HepG2 (cell line): ENCODE data around the gene NRL. TPM values are rescaled to one million over a fixed set of nuclear protein-coding genes. Genes with fewer than 3 reads are reported as not detected.

Experiments used
- ATRX ChIP-seq: sonication (generic); formaldehyde crosslinking; IDR thresholded peaks from 2 replicates; pipeline ENCODE4 v1.4.0; 2020; ENCODE audit warnings: missing genetic modification reagents, borderline replicate concordance
- HMGA1 ChIP-seq: sonication (generic); formaldehyde crosslinking; conservative IDR thresholded peaks from 2 replicates; pipeline ENCODE4 v1.4.0; 2020; ENCODE audit warnings: missing genetic modification reagents
- MTA1 ChIP-seq: sonication (generic); formaldehyde crosslinking; IDR thresholded peaks from 2 replicates; pipeline ENCODE4 v1.4.0; 2020; ENCODE audit warnings: missing genetic modification reagents, mild to moderate bottlenecking, borderline replicate concordance
- RXRA ChIP-seq: sonication (generic); formaldehyde crosslinking; IDR thresholded peaks from 2 replicates; pipeline ENCODE4 v1.5.1; 2020; ENCODE audit warnings: missing genetic modification reagents
- ZNF138 ChIP-seq: sonication (generic); formaldehyde crosslinking; IDR thresholded peaks from 2 replicates; pipeline ENCODE4 v1.5.0; 2020; ENCODE audit warnings: mild to moderate bottlenecking, low read depth, missing genetic modification reagents
- ZNF468 ChIP-seq: sonication (generic); formaldehyde crosslinking; IDR thresholded peaks from 2 replicates; pipeline ENCODE4 v1.8.0; 2022; ENCODE audit warnings: mild to moderate bottlenecking, moderate library complexity, missing genetic modification reagents
- ZNF777 ChIP-seq: sonication (generic); formaldehyde crosslinking; IDR thresholded peaks from 2 replicates; pipeline ENCODE4 v1.4.0; 2020; ENCODE audit warnings: missing genetic modification reagents
- polyA plus RNA-seq, 8 experiments: library from polyadenylated mRNA; depleted of rRNA in 3 of 8; stranded (reverse) in 7 of 8; unstranded in 1 of 8; fragments of >200 nt; fragmentation: Illumina TruSeq in 4 of 8; extraction: Trizol in 4 of 8; gene quantifications; 2 replicates each; pipeline versions ENCODE4 v1.2.1 to v1.2.3, GENCODE V29; 2011 to 2016; ENCODE audit warnings: low read depth in 4 of 8, missing spikeins in 1 of 8, mixed read lengths in 1 of 8; ENCODE audit not compliant: insufficient read depth in 1 of 8
- total RNA-seq, 5 experiments: library from RNA; depleted of rRNA; stranded (reverse); fragments of >200 nt; fragmentation: Illumina TruSeq; extraction: Trizol; gene quantifications; 2 replicates each; pipeline ENCODE4 v1.2.3, GENCODE V29; 2016; ENCODE audit warnings: low read depth in 1 of 5
- TF ChIP-seq, protein P1 (sequence below), 2 experiments: sonication (generic) in 1 of 2; formaldehyde crosslinking in 1 of 2; IDR thresholded peaks; 2 replicates each; pipeline versions ENCODE4 v1.4.0 to v1.6.1; 2016 to 2020; ENCODE audit warnings: borderline replicate concordance in 1 of 2, low read depth in 1 of 2, mild to moderate bottlenecking in 1 of 2, missing genetic modification reagents in 1 of 2
- TF ChIP-seq, protein P2 (sequence below): sonication (generic); formaldehyde crosslinking; IDR thresholded peaks from 2 replicates; pipeline ENCODE4 v1.5.0; 2020; ENCODE audit warnings: mild to moderate bottlenecking, missing genetic modification reagents
- TF ChIP-seq, protein P3 (sequence below): sonication (generic); formaldehyde crosslinking; IDR thresholded peaks from 2 replicates; pipeline ENCODE4 v1.4.0; 2020; ENCODE audit warnings: missing genetic modification reagents, low read depth, mild to moderate bottlenecking, borderline replicate concordance
- TF ChIP-seq, protein P4 (sequence below): sonication (generic); formaldehyde crosslinking; conservative IDR thresholded peaks from 2 replicates; pipeline ENCODE4 v1.4.0; 2020; ENCODE audit warnings: mild to moderate bottlenecking, missing genetic modification reagents, moderate library complexity
- TF ChIP-seq, protein P5 (sequence below): sonication (generic); formaldehyde crosslinking; IDR thresholded peaks from 2 replicates; pipeline ENCODE4 v1.9.0; 2021; ENCODE audit warnings: missing genetic modification reagents, borderline replicate concordance

The NRL gene
- total and polyA plus RNA-seq, 2 of the 13 experiments (the other 11 are each of a cell fraction or from before 2014, with no cell fraction given), result 2.5 to 4.7 TPM

DNA sequence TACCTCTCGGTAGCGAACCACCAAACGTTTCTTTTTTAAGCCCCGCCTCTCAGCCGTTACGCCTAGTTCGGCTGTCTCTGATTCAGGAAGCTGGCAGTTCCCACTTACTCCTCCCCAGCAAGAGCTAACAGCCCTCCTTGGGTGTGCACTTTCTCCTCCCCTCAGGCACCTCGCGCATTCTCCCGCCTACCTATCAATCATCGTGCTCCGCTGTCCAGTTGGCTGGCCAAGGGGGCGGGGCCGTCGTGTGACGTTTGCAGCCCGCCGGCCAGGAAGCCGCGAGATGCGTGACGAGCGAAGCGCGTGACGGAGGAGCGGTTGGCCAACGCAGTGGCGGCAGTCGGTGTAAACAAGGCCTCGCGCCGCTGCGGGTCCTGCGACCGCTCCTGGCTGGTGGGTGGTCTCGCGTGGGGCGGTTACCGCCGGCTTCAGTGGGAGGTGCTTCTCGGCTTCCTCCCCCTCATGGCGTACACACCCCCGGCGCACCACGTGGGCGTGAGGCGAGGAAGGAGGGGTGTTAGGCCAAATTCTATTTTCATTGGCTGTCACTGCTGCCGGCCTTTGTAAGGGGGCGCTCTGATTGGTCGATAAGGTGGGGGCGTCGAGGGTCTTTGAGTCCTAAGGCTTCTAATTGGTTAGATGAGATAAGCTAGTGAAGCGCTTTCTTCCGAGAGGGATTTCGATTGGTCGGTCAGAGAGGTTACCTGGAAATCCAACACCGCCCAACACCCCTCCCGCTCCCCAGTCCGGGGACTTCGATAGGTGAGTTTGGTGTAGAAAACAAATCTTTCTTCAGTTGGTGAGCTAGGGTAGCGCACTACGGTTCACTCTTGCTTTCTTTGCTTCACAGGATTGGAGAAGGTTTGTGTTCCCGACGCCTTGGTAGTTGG lies at the start of gene NRL, which contains the start of gene DCAF11 (continued):
- TF ChIP-seq, protein P1, sequence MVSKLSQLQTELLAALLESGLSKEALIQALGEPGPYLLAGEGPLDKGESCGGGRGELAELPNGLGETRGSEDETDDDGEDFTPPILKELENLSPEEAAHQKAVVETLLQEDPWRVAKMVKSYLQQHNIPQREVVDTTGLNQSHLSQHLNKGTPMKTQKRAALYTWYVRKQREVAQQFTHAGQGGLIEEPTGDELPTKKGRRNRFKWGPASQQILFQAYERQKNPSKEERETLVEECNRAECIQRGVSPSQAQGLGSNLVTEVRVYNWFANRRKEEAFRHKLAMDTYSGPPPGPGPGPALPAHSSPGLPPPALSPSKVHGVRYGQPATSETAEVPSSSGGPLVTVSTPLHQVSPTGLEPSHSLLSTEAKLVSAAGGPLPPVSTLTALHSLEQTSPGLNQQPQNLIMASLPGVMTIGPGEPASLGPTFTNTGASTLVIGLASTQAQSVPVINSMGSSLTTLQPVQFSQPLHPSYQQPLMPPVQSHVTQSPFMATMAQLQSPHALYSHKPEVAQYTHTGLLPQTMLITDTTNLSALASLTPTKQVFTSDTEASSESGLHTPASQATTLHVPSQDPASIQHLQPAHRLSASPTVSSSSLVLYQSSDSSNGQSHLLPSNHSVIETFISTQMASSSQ (IDR thresholded peaks at IDR 0.05; ENCODE audit: low read depth), result peak; percentile 56; the same call in 1 of the 2 replicates
- TF ChIP-seq, protein P1 (CRISPR knock-in tag; IDR thresholded peaks at IDR 0.05; ENCODE audit: borderline replicate concordance), result peak; percentile 92
- TF ChIP-seq ZNF468 (no peak), ATRX (CRISPR knock-in tag) (peak; percentile 39; the same call in 1 of the 2 replicates), ZNF777 (CRISPR knock-in tag) (peak; percentile 72; the same call in 1 of the 2 replicates), MTA1 (CRISPR knock-in tag) (peak; percentile 98; the same call in 1 of the 2 replicates), ZNF138 (CRISPR knock-in tag) (peak; percentile 90), RXRA (CRISPR knock-in tag) (peak; percentile 92), HMGA1 (no peak)
- TF ChIP-seq, protein P2, sequence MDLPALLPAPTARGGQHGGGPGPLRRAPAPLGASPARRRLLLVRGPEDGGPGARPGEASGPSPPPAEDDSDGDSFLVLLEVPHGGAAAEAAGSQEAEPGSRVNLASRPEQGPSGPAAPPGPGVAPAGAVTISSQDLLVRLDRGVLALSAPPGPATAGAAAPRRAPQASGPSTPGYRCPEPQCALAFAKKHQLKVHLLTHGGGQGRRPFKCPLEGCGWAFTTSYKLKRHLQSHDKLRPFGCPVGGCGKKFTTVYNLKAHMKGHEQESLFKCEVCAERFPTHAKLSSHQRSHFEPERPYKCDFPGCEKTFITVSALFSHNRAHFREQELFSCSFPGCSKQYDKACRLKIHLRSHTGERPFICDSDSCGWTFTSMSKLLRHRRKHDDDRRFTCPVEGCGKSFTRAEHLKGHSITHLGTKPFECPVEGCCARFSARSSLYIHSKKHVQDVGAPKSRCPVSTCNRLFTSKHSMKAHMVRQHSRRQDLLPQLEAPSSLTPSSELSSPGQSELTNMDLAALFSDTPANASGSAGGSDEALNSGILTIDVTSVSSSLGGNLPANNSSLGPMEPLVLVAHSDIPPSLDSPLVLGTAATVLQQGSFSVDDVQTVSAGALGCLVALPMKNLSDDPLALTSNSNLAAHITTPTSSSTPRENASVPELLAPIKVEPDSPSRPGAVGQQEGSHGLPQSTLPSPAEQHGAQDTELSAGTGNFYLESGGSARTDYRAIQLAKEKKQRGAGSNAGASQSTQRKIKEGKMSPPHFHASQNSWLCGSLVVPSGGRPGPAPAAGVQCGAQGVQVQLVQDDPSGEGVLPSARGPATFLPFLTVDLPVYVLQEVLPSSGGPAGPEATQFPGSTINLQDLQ (CRISPR knock-in tag), result no peak
- TF ChIP-seq, protein P3, sequence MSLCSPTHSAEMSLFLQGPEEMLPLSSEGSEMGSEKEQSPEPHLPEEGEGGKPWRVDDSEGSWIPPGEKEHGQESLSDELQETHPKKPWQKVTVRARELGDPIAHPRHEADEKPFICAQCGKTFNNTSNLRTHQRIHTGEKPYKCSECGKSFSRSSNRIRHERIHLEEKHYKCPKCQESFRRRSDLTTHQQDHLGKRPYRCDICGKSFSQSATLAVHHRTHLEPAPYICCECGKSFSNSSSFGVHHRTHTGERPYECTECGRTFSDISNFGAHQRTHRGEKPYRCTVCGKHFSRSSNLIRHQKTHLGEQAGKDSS (CRISPR knock-in tag), result peak; percentile 89
- TF ChIP-seq, protein P4, sequence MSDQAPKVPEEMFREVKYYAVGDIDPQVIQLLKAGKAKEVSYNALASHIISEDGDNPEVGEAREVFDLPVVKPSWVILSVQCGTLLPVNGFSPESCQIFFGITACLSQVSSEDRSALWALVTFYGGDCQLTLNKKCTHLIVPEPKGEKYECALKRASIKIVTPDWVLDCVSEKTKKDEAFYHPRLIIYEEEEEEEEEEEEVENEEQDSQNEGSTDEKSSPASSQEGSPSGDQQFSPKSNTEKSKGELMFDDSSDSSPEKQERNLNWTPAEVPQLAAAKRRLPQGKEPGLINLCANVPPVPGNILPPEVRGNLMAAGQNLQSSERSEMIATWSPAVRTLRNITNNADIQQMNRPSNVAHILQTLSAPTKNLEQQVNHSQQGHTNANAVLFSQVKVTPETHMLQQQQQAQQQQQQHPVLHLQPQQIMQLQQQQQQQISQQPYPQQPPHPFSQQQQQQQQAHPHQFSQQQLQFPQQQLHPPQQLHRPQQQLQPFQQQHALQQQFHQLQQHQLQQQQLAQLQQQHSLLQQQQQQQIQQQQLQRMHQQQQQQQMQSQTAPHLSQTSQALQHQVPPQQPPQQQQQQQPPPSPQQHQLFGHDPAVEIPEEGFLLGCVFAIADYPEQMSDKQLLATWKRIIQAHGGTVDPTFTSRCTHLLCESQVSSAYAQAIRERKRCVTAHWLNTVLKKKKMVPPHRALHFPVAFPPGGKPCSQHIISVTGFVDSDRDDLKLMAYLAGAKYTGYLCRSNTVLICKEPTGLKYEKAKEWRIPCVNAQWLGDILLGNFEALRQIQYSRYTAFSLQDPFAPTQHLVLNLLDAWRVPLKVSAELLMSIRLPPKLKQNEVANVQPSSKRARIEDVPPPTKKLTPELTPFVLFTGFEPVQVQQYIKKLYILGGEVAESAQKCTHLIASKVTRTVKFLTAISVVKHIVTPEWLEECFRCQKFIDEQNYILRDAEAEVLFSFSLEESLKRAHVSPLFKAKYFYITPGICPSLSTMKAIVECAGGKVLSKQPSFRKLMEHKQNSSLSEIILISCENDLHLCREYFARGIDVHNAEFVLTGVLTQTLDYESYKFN, result peak; percentile 70
- TF ChIP-seq, protein P5, sequence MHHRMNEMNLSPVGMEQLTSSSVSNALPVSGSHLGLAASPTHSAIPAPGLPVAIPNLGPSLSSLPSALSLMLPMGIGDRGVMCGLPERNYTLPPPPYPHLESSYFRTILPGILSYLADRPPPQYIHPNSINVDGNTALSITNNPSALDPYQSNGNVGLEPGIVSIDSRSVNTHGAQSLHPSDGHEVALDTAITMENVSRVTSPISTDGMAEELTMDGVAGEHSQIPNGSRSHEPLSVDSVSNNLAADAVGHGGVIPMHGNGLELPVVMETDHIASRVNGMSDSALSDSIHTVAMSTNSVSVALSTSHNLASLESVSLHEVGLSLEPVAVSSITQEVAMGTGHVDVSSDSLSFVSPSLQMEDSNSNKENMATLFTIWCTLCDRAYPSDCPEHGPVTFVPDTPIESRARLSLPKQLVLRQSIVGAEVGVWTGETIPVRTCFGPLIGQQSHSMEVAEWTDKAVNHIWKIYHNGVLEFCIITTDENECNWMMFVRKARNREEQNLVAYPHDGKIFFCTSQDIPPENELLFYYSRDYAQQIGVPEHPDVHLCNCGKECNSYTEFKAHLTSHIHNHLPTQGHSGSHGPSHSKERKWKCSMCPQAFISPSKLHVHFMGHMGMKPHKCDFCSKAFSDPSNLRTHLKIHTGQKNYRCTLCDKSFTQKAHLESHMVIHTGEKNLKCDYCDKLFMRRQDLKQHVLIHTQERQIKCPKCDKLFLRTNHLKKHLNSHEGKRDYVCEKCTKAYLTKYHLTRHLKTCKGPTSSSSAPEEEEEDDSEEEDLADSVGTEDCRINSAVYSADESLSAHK (CRISPR knock-in tag), result peak; percentile 46; the same call in 1 of the 2 replicates
